Ishikawa (cell line): ENCODE measurements around the gene TSC1.

ENCODE experiments used
- CEBPB ChIP-seq: IDR thresholded peaks from 2 replicates; pipeline ENCODE4 v1.6.1; 2012
- CREB1 ChIP-seq: IDR thresholded peaks from 2 replicates; pipeline ENCODE4 v1.6.1; 2012; ENCODE audit warnings: low read depth
- EP300 ChIP-seq: IDR thresholded peaks from 2 replicates; pipeline ENCODE4 v1.6.1; 2012; ENCODE audit warnings: borderline replicate concordance
- FOXM1 ChIP-seq: IDR thresholded peaks from 2 replicates; pipeline ENCODE4 v1.6.1; 2012; ENCODE audit warnings: low read depth, borderline replicate concordance
- MAX ChIP-seq: IDR thresholded peaks from 2 replicates; pipeline ENCODE4 v1.6.1; 2012
- NFIC ChIP-seq: IDR thresholded peaks from 2 replicates; pipeline ENCODE4 v1.6.1; 2012
- RAD21 ChIP-seq: IDR thresholded peaks from 2 replicates; pipeline ENCODE4 v1.6.1; 2012; ENCODE audit warnings: low read depth
- TAF1 ChIP-seq: IDR thresholded peaks from 2 replicates; pipeline ENCODE4 v1.6.1; 2012; ENCODE audit warnings: low read depth, mild to moderate bottlenecking
- TEAD4 ChIP-seq: IDR thresholded peaks from 2 replicates; pipeline ENCODE4 v1.6.1; 2012
- USF1 ChIP-seq: IDR thresholded peaks from 2 replicates; pipeline ENCODE4 v1.6.1; 2012
- YY1 ChIP-seq: IDR thresholded peaks from 2 replicates; pipeline ENCODE4 v1.6.1; 2012; ENCODE audit warnings: low read depth
- ZBTB7A ChIP-seq: IDR thresholded peaks from 2 replicates; pipeline ENCODE4 v1.6.1; 2012; ENCODE audit warnings: low read depth
- TF ChIP-seq, protein P1 (sequence below): IDR thresholded peaks from 2 replicates; pipeline ENCODE4 v1.6.1; 2012; ENCODE audit warnings: low read depth, mild to moderate bottlenecking

DNA sequence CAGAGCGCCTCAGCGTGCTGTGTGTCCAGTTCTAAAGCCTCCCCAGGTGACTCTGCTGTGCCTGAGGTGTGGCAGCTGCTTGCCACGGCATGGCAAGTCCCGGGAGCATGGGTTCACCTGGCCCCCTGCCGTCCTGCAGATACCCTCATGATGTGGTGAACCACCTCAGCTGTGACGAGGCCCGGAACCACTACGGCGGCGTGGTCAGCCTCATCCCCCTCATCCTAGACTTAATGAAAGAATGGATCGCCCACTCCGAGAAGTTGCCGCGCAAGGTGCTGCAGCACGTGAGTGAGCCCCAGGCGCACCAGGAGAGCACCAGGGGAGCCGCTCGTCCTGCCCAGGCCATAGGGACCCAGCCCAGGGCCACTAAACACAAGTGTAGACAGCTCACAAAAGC lies 56.3 kb downstream of the TSC1 start:
- TF ChIP-seq TAF1 (no peak), MAX (no peak), CEBPB (no peak), EP300 (no peak), FOXM1 (no peak), ZBTB7A (no peak), RAD21 (no peak), USF1 (no peak), CREB1 (no peak), TEAD4 (no peak), NFIC (no peak), YY1 (no peak)
- TF ChIP-seq, protein P1, sequence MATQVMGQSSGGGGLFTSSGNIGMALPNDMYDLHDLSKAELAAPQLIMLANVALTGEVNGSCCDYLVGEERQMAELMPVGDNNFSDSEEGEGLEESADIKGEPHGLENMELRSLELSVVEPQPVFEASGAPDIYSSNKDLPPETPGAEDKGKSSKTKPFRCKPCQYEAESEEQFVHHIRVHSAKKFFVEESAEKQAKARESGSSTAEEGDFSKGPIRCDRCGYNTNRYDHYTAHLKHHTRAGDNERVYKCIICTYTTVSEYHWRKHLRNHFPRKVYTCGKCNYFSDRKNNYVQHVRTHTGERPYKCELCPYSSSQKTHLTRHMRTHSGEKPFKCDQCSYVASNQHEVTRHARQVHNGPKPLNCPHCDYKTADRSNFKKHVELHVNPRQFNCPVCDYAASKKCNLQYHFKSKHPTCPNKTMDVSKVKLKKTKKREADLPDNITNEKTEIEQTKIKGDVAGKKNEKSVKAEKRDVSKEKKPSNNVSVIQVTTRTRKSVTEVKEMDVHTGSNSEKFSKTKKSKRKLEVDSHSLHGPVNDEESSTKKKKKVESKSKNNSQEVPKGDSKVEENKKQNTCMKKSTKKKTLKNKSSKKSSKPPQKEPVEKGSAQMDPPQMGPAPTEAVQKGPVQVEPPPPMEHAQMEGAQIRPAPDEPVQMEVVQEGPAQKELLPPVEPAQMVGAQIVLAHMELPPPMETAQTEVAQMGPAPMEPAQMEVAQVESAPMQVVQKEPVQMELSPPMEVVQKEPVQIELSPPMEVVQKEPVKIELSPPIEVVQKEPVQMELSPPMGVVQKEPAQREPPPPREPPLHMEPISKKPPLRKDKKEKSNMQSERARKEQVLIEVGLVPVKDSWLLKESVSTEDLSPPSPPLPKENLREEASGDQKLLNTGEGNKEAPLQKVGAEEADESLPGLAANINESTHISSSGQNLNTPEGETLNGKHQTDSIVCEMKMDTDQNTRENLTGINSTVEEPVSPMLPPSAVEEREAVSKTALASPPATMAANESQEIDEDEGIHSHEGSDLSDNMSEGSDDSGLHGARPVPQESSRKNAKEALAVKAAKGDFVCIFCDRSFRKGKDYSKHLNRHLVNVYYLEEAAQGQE, result no peak
